Activated naive CD4-positive, alpha-beta T cell treated with anti-CD3 and anti-CD28 coated beads, Interleukin-2, amount 50 U/mL, for 24 hours (primary cell): Measurements from ENCODE around the gene ITCH.

ENCODE experiments used
- H3K27ac Mint-ChIP-seq: one replicate; pipeline ENCODE4 v1.8.0; 2021; ENCODE audit warnings: mild to moderate bottlenecking, mixed read lengths
- H3K27me3 Mint-ChIP-seq: one replicate; pipeline ENCODE4 v1.8.0; 2021; ENCODE audit warnings: mixed read lengths
- H3K36me3 Mint-ChIP-seq: one replicate; pipeline ENCODE4 v1.8.0; 2021; ENCODE audit warnings: mixed read lengths
- H3K4me1 Mint-ChIP-seq: one replicate; pipeline ENCODE4 v1.8.0; 2021; ENCODE audit warnings: mixed read lengths
- H3K4me3 Mint-ChIP-seq: one replicate; pipeline ENCODE4 v1.8.0; 2021; ENCODE audit warnings: mild to moderate bottlenecking, mixed read lengths
- H3K9me3 Mint-ChIP-seq: one replicate; pipeline ENCODE4 v1.8.0; 2021; ENCODE audit warnings: mixed read lengths

The ITCH gene

GRCh38 chr20:34541917-34542316, 178.8 kb downstream of the ITCH start:
- Mint-ChIP-seq H3K9me3 (no peaks in the 10 kb centered on the region), H3K27ac (no peak overlapping the region), H3K27me3 (no peaks in the 10 kb centered on the region), H3K4me1 (peaks cover 31% of the 10 kb centered on the region), H3K36me3 (peaks cover 3% of the 10 kb centered on the region), H3K4me3 (no peak overlapping the region)

- no peaks in the 10 kb centered on the region for H3K27me3 Mint-ChIP-seq
- H3K4me3 Mint-ChIP-seq: no peak overlapping the region
- peaks cover 31% of the 10 kb centered on the region for H3K4me1 Mint-ChIP-seq
- H3K27ac Mint-ChIP-seq: no peak overlapping the region
- H3K9me3 Mint-ChIP-seq: no peaks in the 10 kb centered on the region
- no peaks in the 10 kb centered on the region for H3K36me3 Mint-ChIP-seq
Observed at GRCh38 chr20:34542439-34542838, 179.4 kb downstream of the ITCH start.

DNA sequence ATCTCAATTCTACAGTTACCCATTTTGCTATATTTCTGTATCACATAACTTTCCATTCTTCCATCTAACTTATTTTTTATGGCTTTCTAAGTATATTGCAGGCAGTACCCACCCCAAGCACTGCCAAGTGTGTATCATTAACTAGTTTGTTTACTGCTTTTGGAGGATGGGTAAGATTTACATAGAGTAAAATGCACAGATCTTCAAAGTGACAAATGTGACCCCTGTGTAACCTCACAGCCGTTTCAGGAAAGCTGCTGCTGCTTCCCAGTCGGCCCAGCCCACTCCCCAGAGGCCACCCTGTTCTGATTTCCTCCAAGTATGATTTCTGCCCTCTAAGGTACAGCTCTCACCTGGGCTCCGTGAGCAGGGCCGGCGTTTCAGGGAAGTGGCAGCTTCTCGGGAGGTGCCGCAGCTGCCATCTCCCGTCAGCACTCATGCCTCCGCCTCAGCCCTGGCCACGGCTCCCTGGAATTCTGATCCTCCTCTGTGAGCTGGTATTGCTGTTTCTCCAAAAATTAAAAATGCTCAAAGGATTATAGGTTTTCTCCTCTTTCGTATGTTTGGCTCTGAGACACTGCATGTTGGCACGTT, 180.5 kb downstream of the ITCH start:
- H3K36me3 Mint-ChIP-seq: no peaks in the 10 kb centered on the region
- H3K9me3 Mint-ChIP-seq: no peaks in the 10 kb centered on the region
- H3K4me1 Mint-ChIP-seq: peaks cover 28% of the 10 kb centered on the region
- no peaks in the 10 kb centered on the region for H3K27me3 Mint-ChIP-seq
- no peak overlapping the region for H3K4me3 Mint-ChIP-seq
- no peak overlapping the region for H3K27ac Mint-ChIP-seq

GRCh38 chr20:34544109-34544796, 181.2 kb downstream of the ITCH start:
- peaks cover 26% of the 10 kb centered on the region for H3K4me1 Mint-ChIP-seq
- H3K9me3 Mint-ChIP-seq: no peaks in the 10 kb centered on the region
- no peaks in the 10 kb centered on the region for H3K36me3 Mint-ChIP-seq
- H3K27me3 Mint-ChIP-seq: no peaks in the 10 kb centered on the region
- H3K4me3 Mint-ChIP-seq: peak overlapping the region; percentile 45
- H3K27ac Mint-ChIP-seq: no peak overlapping the region

DNA sequence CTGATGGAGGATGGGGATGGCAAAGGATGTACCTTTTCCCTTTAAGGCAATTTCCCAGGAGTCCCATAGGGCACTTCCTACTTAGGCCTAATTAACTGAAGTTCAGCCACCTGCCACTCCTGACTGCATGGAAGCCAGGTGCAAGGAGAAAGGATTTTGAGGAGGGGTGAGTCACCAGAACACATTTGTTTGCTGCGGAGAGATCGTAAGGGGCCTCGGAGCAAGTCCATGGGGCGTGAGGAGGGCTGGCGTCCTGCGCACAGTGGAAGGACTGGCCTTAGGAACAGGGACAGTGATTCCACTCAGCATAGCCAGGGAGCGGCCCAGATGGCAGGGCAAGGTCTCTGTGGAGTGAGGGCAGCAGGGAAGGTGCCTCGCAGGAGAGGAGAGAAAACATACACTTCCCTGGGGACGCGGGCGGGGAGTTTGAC, 183.7 kb downstream of the ITCH start:
- Mint-ChIP-seq H3K27ac (no peak overlapping the region), H3K4me1 (peaks cover 11% of the 10 kb centered on the region), H3K9me3 (no peaks in the 10 kb centered on the region), H3K36me3 (no peaks in the 10 kb centered on the region), H3K4me3 (no peak overlapping the region), H3K27me3 (no peaks in the 10 kb centered on the region)

- no peak overlapping the region for H3K4me3 Mint-ChIP-seq
- H3K36me3 Mint-ChIP-seq: no peaks in the 10 kb centered on the region
- H3K9me3 Mint-ChIP-seq: no peaks in the 10 kb centered on the region
- H3K27me3 Mint-ChIP-seq: no peaks in the 10 kb centered on the region
- no peak overlapping the region for H3K27ac Mint-ChIP-seq
- peaks cover 11% of the 10 kb centered on the region for H3K4me1 Mint-ChIP-seq
Observed at GRCh38 chr20:34547844-34548613, 185.0 kb downstream of the ITCH start.

DNA sequence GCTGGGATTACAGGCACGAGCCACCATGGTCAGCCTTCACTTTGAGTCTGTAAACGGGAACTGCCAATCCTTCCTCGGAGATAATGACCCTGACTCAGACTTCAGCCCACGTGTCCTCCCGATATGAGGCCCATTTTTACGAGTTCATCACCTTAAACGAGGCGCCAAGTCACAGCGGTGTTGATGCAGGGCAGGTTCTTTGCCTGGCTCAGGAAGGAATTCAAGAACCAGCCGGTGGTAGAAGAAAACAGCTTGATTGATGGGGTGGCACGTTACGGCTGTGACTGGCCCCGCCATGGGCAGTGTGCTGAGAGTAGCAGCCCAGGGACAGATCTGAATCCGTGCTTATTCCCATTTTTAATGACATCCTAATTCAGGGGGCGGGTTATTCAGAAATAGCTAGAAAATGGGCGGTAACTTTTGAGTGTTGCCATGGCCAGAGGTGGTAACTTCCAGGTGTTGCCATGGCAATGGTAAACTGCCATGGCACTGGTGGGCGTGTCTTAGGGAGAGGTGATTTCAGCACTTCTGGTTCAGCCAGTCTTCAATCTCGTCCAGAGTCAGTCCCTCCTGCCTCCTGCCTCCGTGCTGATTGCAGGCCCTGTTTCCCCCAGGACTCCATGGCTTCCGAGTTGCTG, 186.3 kb downstream of the ITCH start:
- Mint-ChIP-seq H3K9me3 (no peaks in the 10 kb centered on the region), H3K27ac (no peak overlapping the region), H3K36me3 (no peaks in the 10 kb centered on the region), H3K4me3 (no peak overlapping the region), H3K27me3 (no peaks in the 10 kb centered on the region), H3K4me1 (peaks cover 4% of the 10 kb centered on the region)

DNA sequence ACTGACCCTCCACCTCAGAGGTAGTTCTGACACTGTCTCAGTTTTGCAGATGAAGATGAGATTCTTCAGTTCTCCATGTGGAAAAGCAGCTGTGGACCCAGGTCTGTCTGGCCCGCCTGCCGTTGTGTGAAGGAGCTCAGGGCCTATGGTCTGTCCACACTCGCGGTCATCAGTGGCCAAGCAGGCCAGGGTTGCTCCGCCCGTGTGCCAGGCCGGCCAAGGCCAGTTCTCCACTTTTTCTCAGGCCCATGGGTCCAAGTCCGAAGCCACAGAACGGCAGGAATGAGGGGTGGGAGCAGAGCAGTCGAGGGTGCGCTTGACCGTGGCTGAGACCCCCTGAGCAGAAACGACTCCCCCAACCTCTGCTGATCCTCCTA, 186.8 kb downstream of the ITCH start:
- no peaks in the 10 kb centered on the region for H3K27me3 Mint-ChIP-seq
- no peaks in the 10 kb centered on the region for H3K9me3 Mint-ChIP-seq
- H3K4me1 Mint-ChIP-seq: peaks cover under 1% of the 10 kb centered on the region
- no peak overlapping the region for H3K27ac Mint-ChIP-seq
- no peaks in the 10 kb centered on the region for H3K36me3 Mint-ChIP-seq
- H3K4me3 Mint-ChIP-seq: no peak overlapping the region

DNA sequence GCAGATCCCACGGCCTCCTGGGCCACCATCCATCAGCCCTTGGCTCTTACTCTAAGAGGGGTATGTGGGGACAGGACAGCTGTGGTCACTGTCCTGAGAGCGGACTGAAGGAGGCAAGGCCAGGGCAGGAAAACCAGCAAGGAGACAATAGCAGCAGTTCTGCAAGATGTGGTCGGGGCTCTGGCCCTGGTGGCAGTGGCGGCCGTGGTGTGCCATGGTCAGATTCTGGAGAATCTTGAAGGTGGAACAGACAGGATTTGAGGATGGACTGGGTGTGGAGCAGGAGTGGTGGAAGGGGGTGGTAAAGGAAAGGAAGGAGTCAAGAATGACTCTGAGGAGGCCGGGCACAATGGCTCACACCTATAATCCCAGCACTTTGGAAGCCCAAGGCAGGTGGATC, 189.5 kb downstream of the ITCH start:
- no peak overlapping the region for H3K27ac Mint-ChIP-seq
- H3K4me3 Mint-ChIP-seq: no peak overlapping the region
- peaks cover 8% of the 10 kb centered on the region for H3K4me1 Mint-ChIP-seq
- no peaks in the 10 kb centered on the region for H3K36me3 Mint-ChIP-seq
- H3K27me3 Mint-ChIP-seq: no peaks in the 10 kb centered on the region
- H3K9me3 Mint-ChIP-seq: no peaks in the 10 kb centered on the region

GRCh38 chr20:34553366-34553867, 190.3 kb downstream of the ITCH start:
- no peak overlapping the region for H3K4me3 Mint-ChIP-seq
- peaks cover 16% of the 10 kb centered on the region for H3K4me1 Mint-ChIP-seq

GRCh38 chr20:34557936-34558319, 194.9 kb downstream of the ITCH start:
- no peaks in the 10 kb centered on the region for H3K27me3 Mint-ChIP-seq
- H3K4me3 Mint-ChIP-seq: peak overlapping the region; percentile 91
- no peaks in the 10 kb centered on the region for H3K9me3 Mint-ChIP-seq
- H3K27ac Mint-ChIP-seq: peak overlapping the region; percentile 91
- no peaks in the 10 kb centered on the region for H3K36me3 Mint-ChIP-seq
- H3K4me1 Mint-ChIP-seq: peaks cover 19% of the 10 kb centered on the region

More at GRCh38 chr20:34553366-34553867, 190.3 kb downstream of the ITCH start:
- Mint-ChIP-seq H3K27me3 (no peaks in the 10 kb centered on the region), H3K36me3 (no peaks in the 10 kb centered on the region), H3K9me3 (no peaks in the 10 kb centered on the region), H3K27ac (no peak overlapping the region)

GRCh38 chr20:34558320-34559218, 195.5 kb downstream of the ITCH start, which contains the start of gene MAP1LC3A:
Gene MAP1LC3A (plus strand): TSS chr20:34558718. CDS start chr20:34558869, 151 bp downstream.
- peak within 1 kb of the TSS; percentile 91 for H3K4me3 Mint-ChIP-seq
- peaks cover 19% of the 10 kb centered on the region for H3K4me1 Mint-ChIP-seq
- no peaks in the 10 kb centered on the region for H3K36me3 Mint-ChIP-seq
- H3K9me3 Mint-ChIP-seq: no peaks in the 10 kb centered on the region
- H3K27ac Mint-ChIP-seq: peak within 1 kb of the TSS; percentile 91
- no peaks in the 10 kb centered on the region for H3K27me3 Mint-ChIP-seq

DNA sequence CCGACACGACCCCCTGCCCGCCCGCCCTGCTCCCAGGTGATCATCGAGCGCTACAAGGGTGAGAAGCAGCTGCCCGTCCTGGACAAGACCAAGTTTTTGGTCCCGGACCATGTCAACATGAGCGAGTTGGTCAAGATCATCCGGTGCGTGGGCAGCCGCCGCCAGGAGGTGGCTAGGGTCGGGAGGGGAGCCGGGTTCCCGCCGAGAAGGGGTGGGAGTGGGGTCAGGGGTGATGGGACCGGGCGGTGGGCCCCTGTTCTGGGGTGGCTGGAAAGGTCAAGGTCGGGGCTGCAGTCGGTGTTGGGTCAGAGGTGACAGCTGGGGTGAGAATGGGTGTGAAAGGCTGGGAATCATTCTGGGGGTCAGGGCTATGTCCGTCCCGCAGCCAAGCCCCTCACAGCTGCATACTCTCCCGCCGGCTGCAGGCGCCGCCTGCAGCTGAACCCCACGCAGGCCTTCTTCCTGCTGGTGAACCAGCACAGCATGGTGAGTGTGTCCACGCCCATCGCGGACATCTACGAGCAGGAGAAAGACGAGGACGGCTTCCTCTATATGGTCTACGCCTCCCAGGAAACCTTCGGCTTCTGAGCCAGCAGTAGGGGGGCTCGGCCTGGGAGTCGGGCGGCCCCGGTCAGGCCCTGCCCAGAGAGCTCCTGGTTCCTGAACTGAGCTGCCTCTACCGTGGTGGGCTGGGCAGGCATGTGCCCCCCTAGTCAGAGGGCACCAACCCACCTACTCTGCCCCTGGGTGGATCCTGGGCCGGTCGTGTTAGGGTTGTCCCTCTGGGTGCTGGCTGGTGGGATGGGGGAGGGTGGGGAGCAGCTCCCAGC, 196.5 kb downstream of the ITCH start:
- H3K36me3 Mint-ChIP-seq: no peaks in the 10 kb centered on the region
- H3K9me3 Mint-ChIP-seq: no peaks in the 10 kb centered on the region
- H3K27ac Mint-ChIP-seq: no peak overlapping the region
- H3K4me1 Mint-ChIP-seq: peaks cover 19% of the 10 kb centered on the region
- no peaks in the 10 kb centered on the region for H3K27me3 Mint-ChIP-seq
- peak overlapping the region; percentile 54 for H3K4me3 Mint-ChIP-seq

DNA sequence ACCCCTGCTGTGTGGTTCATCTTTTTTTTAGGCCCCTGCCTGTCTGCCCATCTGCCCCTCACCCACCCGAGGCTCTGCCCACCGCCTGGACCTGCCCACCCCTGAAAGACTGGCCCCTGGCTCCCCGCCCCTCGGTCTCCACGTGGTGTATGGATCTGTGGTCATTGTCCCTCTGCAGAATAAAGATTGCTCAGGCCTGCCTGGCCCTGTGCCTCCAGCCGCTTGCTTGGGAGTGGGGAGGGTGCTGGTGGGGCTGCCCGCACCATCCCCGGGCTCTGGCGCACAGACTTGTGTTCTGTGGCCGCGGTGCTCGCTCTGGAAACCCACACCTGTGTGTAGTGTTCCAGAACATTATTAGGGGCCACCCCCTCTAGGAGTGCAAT, 197.1 kb downstream of the ITCH start:
- peaks cover 19% of the 10 kb centered on the region for H3K4me1 Mint-ChIP-seq
- H3K4me3 Mint-ChIP-seq: peak overlapping the region; percentile 60
- H3K27ac Mint-ChIP-seq: peak overlapping the region; percentile 55
- H3K27me3 Mint-ChIP-seq: no peaks in the 10 kb centered on the region
- H3K36me3 Mint-ChIP-seq: no peaks in the 10 kb centered on the region
- no peaks in the 10 kb centered on the region for H3K9me3 Mint-ChIP-seq
